HG03457 (cell line): Measurements from ENCODE around the gene PEX14.
"Not testable (repeated sequence)": the region's sequence is repeated elsewhere in the genome, so short reads cannot be mapped to it uniquely, and the experiment has no call there.

Experiments
- ATAC-seq: cut with Tn5 transposase; IDR thresholded peaks from one replicate; pipeline ENCODE4 v1.9.1; 2021; ENCODE audit warnings: moderate number of reproducible peaks; ENCODE audit not compliant: unreplicated experiment

PEX14 gene

DNA sequence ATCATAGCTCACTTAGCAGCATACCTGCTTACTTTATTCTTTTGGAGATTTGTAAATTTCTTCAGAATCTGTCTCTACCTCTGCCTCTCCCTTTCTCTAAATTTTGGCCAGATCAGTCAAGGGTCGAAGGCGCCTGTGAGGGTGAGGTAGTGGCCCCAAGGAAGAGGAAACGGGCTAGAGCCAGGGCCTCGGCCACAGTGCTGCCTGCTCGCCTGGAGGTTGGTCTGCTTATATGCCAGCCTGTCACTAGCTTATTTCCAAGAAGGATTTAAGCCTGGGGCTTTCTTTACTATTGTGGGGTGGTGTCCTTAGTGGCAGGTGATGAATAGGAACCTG is 19.6 kb downstream of the PEX14 start:
- no peak for ATAC-seq

- peak; percentile 46 for ATAC-seq
Observed at GRCh38 chr1:10494754-10495474, 20.2 kb downstream of the PEX14 start.

DNA sequence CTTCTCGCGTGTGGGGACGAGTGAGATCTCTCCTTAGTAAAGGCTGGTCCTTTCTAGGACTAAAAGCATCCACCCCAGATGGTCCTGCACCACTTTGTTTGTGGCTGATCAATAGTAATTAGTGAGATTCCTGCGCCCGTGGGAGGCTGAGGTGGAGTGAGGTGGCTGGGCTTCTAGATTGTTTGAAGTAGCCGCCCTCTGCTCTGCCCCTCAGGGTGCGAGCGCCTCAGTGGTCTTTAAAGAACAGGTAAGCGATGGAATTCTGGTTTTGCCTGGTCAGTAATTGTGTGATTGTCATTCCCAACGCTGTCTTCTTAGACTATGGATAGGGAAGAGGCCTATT is 20.7 kb downstream of the PEX14 start:
- ATAC-seq = no peak

DNA sequence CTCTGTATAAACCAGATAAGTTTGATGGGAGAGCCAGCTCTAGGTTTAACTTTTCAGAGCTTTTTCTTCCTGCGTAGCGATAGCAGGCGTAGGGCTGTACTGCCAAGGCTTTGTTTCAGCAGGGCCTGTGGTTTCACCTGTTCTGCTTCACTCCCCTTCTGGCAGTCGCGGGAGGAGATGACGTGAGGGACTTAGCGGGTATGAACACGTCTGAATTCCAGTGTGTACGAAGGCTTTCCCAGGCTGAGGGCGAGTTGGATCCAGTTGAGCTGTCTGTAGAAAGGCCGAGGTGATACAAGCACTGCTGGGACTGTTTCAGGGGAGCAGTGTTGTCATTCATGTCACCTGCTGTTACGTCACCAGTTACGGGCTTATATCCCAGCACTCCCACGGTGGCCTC is 21.2 kb downstream of the PEX14 start:
- ATAC-seq = no peak

GRCh38 chr1:10497109-10497508 is 22.4 kb downstream of the PEX14 start:
- no peak for ATAC-seq

DNA sequence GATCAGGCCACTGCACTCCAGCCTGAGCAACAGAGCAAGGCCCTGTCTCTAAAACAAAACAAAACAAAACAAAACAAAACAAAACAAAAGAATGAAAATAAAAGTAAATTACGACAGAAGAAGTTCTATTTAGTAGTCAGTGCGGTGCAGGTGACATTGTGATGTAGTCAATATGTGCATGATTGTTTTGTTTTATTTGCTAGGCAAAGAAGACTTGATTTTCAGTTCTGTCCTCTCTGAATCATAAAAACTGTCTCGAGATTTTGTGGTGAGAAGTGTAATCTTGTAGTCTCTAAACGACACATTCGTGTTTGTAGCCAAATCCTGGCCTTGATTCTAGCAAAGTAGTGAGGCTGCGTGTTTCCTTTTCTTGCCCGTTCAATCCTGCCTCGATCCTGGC is 23.5 kb downstream of the PEX14 start:
- ATAC-seq = no peak

DNA sequence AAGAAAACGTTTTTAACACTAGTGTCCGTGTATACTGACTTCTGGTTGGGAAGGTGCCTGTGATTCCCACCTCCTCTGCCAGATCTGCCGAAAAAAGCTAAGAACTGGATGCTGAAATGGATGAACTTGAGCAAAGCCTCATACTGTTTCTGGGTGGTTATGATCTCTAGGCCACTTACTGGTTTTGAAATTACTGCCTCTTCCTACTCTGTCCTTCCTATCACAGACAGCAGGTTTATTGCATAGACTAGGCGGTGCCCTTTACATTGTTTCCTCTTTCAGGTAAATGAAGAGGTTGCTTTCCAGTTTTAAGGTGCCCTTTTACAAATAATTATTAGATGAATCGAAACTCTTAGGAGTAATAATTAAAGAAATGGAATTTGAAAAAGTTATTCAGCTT is 27.5 kb downstream of the PEX14 start:
- ATAC-seq = no peak

DNA sequence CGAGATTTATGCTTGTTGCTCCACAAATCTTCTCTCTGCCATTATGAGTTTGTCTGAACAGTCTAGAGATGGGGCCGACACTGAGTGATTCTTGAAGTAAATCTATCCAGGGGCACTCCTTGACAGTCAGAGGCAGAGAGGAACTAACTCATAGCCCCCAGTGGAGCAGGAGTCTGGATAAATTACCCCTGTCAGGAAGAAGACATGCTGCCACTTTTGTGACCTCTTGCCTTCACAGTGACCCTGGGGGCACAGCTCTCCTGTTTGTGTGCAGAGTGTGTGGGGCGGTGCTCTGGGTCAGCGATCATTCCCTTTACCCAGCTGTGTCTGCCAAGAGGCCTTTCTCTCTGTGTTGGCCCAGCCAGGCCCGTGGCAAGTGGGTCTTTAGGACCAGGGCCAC is 29.5 kb downstream of the PEX14 start:
- no peak for ATAC-seq

DNA sequence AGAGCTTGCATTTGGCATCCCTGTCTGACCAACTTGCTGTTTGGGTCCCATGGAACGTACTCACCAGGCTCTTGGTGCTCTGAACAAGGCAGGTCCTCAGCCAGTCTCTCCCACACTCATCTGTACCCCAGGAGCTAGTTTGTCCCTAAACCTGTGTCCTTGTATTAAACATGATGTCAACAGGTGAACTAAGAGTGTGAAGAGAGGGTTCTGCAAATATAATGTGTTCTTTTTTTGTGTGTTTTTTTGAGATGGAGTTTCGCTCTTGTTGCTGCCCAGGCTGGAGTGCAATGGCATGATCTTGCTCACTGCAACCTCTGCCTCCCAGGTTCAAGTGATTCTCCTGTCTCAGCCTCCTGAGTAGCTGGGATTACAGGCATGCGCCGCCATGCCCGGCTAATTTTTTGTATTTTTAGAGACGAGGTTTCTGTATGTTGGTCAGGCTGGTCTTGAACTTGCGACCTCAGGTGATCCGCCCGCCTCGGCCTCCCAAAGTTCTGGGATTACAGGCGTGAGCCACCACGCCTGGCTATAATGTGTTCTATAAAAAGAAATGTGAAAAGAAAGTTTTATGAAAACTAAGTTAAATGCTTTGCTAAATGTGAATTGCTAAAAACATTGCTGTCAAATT is 31.4 kb downstream of the PEX14 start:
- not testable (repeated sequence) for ATAC-seq

GRCh38 chr1:10506677-10507047 is 31.9 kb downstream of the PEX14 start:
- no peak for ATAC-seq

- ATAC-seq = no peak
Observed at GRCh38 chr1:10507111-10507879, 32.5 kb downstream of the PEX14 start.

DNA sequence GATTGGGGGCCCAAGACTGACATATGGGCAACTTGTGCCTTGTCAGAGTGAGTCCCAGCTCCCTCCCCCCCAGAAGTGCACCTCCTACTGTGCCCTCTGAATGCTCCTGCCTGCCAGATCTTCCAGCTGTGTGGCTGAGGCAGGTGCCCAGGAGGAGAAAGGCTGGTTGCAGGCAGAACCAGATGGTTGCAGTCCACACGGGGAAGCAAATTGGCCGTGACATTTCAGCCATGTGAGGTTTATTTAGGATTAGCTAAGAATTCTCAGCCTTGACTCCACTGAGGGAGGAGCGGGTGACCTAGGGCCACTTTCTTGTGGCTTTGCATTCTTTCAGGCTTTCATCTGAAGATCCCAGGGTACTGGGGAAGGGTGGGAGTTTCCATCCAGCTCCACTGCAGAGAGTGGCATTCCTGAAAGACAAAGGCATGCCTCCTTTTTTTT is 33.8 kb downstream of the PEX14 start:
- no peak for ATAC-seq

GRCh38 chr1:10509809-10510509 is 35.2 kb downstream of the PEX14 start:
- ATAC-seq = no peak

GRCh38 chr1:10510520-10511493 is 36.1 kb downstream of the PEX14 start:
- ATAC-seq = peak; percentile 64

DNA sequence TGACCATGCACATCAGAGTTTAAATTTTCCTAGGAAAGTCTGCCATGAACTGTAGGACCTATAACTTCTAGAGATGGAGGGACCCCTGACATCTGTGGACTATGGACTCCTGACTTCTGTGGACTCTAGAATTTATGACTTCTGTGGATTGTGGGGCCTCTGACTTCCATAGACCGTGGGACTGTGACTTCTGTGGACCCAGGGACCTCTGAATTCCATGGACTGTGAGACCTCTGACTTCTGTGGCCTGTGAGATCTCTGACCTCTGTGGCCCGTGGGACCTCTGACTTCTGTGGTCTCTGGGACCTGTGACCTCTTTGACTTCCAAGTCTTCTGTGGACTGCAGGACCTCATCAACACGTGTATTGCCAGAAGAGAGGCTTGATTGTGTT is 36.7 kb downstream of the PEX14 start:
- ATAC-seq = no peak

- no peak for ATAC-seq
Observed at GRCh38 chr1:10513199-10513598, 38.4 kb downstream of the PEX14 start.

DNA sequence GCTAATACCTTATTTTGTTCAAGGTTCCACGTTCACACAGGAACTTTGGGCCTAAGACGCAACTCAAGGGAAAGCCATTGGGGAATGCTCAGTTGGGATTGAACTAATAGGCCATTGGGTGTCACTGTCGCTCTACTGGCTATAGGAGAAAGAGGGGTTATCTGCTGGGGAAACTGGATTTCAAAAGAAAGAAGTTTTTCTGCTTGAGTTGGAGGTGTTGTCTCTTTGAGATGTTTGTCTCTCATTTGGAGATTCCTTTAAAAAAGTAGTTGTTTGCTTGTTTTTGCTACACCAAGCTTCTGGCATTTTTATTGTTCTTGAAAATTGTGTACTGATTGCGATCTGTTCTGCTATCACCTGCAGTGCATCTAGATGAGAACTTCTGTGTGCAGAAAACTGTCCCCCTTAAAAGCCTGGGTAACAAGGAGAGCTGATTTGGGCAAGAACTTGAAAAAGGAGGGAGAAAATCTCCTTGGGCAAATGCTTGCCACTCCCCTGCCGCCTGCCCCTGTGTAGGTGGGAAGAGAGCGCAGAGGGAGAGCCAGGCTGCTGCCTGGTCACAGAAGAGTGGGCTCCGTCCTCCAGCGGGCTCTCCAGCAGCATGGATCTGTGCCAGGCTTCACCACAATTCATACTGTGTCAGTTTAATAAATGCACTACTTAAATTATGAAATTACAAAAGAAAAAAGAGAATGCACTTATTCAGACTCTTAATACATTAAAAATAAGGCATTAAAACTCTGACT is 39.9 kb downstream of the PEX14 start:
- ATAC-seq = no peak

- no peak for ATAC-seq
Observed at GRCh38 chr1:10515301-10515975, 40.7 kb downstream of the PEX14 start.
